DMS114 treated with DMSO at 0.1 percent for 48 hours (cell line): ENCODE measurements around the gene SPDEF.

ENCODE experiments used
- DNase-seq: peaks from one replicate; lab custom pipeline; 2025; ENCODE audit not compliant: unreplicated experiment; lab: John Stamatoyannopoulos, UW

The SPDEF gene

GRCh38 chr6:34556031-34556471 lies at the start of gene SPDEF:
SPDEF (minus strand) TSS chr6:34556329; CDS start chr6:34544455, 11,874 bp downstream.
- DNase-seq, result no peak

- DNase-seq, result no peak
Measured at GRCh38 chr6:34603707-34604106, 47.6 kb upstream of the SPDEF start.

- no peak for DNase-seq
Measured at GRCh38 chr6:34602318-34603111, 46.4 kb upstream of the SPDEF start.

GRCh38 chr6:34601706-34602105 lies 45.6 kb upstream of the SPDEF start:
- DNase-seq, result no peak

- no peak for DNase-seq
Measured at GRCh38 chr6:34600796-34601195, 44.7 kb upstream of the SPDEF start.

- DNase-seq, result no peak
Measured at GRCh38 chr6:34600101-34600500, 44.0 kb upstream of the SPDEF start.

GRCh38 chr6:34598712-34599111 lies 42.6 kb upstream of the SPDEF start:
- no peak for DNase-seq

- DNase-seq, result no peak
Measured at GRCh38 chr6:34597605-34598353, 41.6 kb upstream of the SPDEF start.

GRCh38 chr6:34596798-34597197 lies 40.7 kb upstream of the SPDEF start:
- DNase-seq, result no peak

GRCh38 chr6:34595332-34596184 lies 39.4 kb upstream of the SPDEF start:
- DNase-seq, result no peak

- no peak for DNase-seq
Measured at GRCh38 chr6:34593701-34594100, 37.6 kb upstream of the SPDEF start.

GRCh38 chr6:34592208-34592952 lies 36.3 kb upstream of the SPDEF start:
- DNase-seq, result no peak

- no peak for DNase-seq
Measured at GRCh38 chr6:34589691-34590090, 33.6 kb upstream of the SPDEF start.

GRCh38 chr6:34589140-34589539 lies 33.0 kb upstream of the SPDEF start:
- DNase-seq, result no peak

- DNase-seq, result no peak
Measured at GRCh38 chr6:34587851-34588250, 31.7 kb upstream of the SPDEF start.

GRCh38 chr6:34587325-34587724 lies 31.2 kb upstream of the SPDEF start:
- DNase-seq, result no peak

GRCh38 chr6:34586327-34587040 lies 30.4 kb upstream of the SPDEF start:
- DNase-seq, result no peak

GRCh38 chr6:34585512-34586061 lies 29.5 kb upstream of the SPDEF start:
- DNase-seq, result no peak

GRCh38 chr6:34585108-34585507 lies 29.0 kb upstream of the SPDEF start:
- no peak for DNase-seq

GRCh38 chr6:34584694-34585093 lies 28.6 kb upstream of the SPDEF start:
- DNase-seq, result no peak
